Measurements from ENCODE around the gene SMIM35. TPM values are rescaled to one million over a fixed set of nuclear protein-coding genes. Genes with fewer than 3 reads are reported as not detected.

SMIM35 gene
- total RNA-seq, 1 experiment from 2014 or later, result not detected

DNA sequence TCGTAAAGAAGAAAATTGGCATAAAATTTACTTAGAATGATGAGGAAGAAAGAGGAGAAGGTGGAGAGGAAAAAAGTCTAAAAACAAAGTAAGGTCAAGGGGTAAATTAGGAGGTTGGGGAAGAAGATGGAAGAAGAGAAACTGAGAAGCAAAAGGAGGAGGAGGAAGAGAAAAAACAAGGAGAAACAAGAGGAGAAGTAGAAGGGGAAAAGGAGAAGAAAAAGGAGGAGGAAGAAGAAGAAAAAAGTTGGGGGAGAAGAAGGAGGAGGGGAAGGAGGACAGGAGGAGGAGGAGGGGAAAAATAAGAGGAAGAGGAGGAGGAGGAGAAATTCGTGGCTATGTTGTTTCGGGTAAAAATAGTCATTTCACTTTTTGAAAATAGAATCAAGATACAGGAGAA is 58.1 kb downstream of the SMIM35 start:
- Histone ChIP-seq H3K56ac (ENCODE audit: insufficient read length, low read depth, low read length) (no peak overlapping the region), H3K9ac (ENCODE audit: extremely low read depth, insufficient read length, low read length) (no peak overlapping the region), H4K20me1 (ENCODE audit: control insufficient read depth, insufficient read depth, insufficient read length) (no peaks in the 10 kb centered on the region), H4K91ac (ENCODE audit: insufficient read length, low read depth, low read length) (no peak overlapping the region), H4K5ac (ENCODE audit: insufficient read length, low read depth, low read length) (no peak overlapping the region), H3T11ph (ENCODE audit: low read length) (no peak overlapping the region), H3K18ac (ENCODE audit: insufficient read length, low read depth, low read length) (no peak overlapping the region), H3K9me3 (ENCODE audit: control insufficient read depth, low read depth, low read length) (no peaks in the 10 kb centered on the region), H3K4me2 (ENCODE audit: insufficient read depth, insufficient read length, low read length) (no peak overlapping the region), H2BK5ac (ENCODE audit: insufficient read length, low read length) (no peak overlapping the region), H3K27ac (ENCODE audit: insufficient read length, low read depth, low read length) (no peak overlapping the region), H3K79me1 (ENCODE audit: insufficient read depth, low read depth, low read length, poor library complexity, severe bottlenecking) (no peaks in the 10 kb centered on the region), H2AFZ (ENCODE audit: low read length) (no peak overlapping the region), H3K14ac (ENCODE audit: insufficient read depth, low read length) (no peak overlapping the region), H3K79me2 (ENCODE audit: insufficient read depth, low read length) (no peaks in the 10 kb centered on the region), H4K8ac (replicated peaks; ENCODE audit: insufficient read length, low read depth, low read length) (no peak overlapping the region), H3K4ac (ENCODE audit: low read depth, low read length) (no peak overlapping the region), H3K23me2 (ENCODE audit: insufficient read length, low read depth, low read length, poor library complexity, severe bottlenecking) (no peaks in the 10 kb centered on the region), H2BK20ac (ENCODE audit: low read depth, low read length, poor library complexity, severe bottlenecking) (no peak overlapping the region), H2BK12ac (ENCODE audit: insufficient read length, low read depth, low read length) (no peak overlapping the region), H2BK15ac (ENCODE audit: low read depth, low read length) (no peak overlapping the region), H2AK5ac (ENCODE audit: insufficient read length, low read length) (no peak overlapping the region), H2BK120ac (ENCODE audit: low read depth, low read length, poor library complexity, severe bottlenecking) (no peak overlapping the region), H3K23ac (ENCODE audit: insufficient read length, low read depth, low read length) (no peak overlapping the region), H3K27me3 (ENCODE audit: insufficient read depth, low read length) (no peaks in the 10 kb centered on the region), H3K4me1 (ENCODE audit: insufficient read depth, low read length) (no peaks in the 10 kb centered on the region)
- WGBS (ENCODE audit: extremely low coverage, insufficient read length, low lambda C conversion rate), result 100% methylated on average over 1 of the region's 3 CpGs
- H3K9me3 Mint-ChIP-seq, result no peaks in the 10 kb centered on the region; a peak in 1 of 5 replicates
- H3K4me3 Mint-ChIP-seq, result no peak overlapping the region
- H3K27me3 Mint-ChIP-seq (ENCODE audit: low read depth), result peaks cover 14% of the 10 kb centered on the region
- TF ChIP-seq, protein P1, sequence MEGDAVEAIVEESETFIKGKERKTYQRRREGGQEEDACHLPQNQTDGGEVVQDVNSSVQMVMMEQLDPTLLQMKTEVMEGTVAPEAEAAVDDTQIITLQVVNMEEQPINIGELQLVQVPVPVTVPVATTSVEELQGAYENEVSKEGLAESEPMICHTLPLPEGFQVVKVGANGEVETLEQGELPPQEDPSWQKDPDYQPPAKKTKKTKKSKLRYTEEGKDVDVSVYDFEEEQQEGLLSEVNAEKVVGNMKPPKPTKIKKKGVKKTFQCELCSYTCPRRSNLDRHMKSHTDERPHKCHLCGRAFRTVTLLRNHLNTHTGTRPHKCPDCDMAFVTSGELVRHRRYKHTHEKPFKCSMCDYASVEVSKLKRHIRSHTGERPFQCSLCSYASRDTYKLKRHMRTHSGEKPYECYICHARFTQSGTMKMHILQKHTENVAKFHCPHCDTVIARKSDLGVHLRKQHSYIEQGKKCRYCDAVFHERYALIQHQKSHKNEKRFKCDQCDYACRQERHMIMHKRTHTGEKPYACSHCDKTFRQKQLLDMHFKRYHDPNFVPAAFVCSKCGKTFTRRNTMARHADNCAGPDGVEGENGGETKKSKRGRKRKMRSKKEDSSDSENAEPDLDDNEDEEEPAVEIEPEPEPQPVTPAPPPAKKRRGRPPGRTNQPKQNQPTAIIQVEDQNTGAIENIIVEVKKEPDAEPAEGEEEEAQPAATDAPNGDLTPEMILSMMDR (conservative IDR thresholded peaks at IDR 0.05), result no peak
- no peak for DNase-seq
- no peak overlapping the region for H3K27ac Mint-ChIP-seq
- H3K4me1 Mint-ChIP-seq, result no peaks in the 10 kb centered on the region
- no peaks in the 10 kb centered on the region for H3K36me3 Mint-ChIP-seq (ENCODE audit: insufficient read depth in 1 of 3, low read depth in 3 of 3)

Measured in H9 (cell line).